GM21737 (cell line): Measurements from ENCODE around the gene ATP1B2.

Experiments used
- ATAC-seq: cut with Tn5 transposase; IDR thresholded peaks from one replicate; pipeline ENCODE4 v1.9.1; 2021; ENCODE audit warnings: mild to moderate bottlenecking, moderate library complexity; ENCODE audit not compliant: unreplicated experiment

ATP1B2 gene

GRCh38 chr17:7706631-7707354, 56.1 kb downstream of the ATP1B2 start:
- no peak for ATAC-seq
